GM21825 (cell line): ENCODE results near the gene UHRF1.

Source experiments
- ATAC-seq: cut with Tn5 transposase; IDR thresholded peaks from one replicate; pipeline ENCODE4 v1.9.1; 2021; ENCODE audit warnings: mild to moderate bottlenecking, moderate library complexity; ENCODE audit not compliant: unreplicated experiment

The UHRF1 gene

GRCh38 chr19:4986471-4986891 is 77.2 kb downstream of the UHRF1 start:
- no peak for ATAC-seq

- no peak for ATAC-seq
Measured at GRCh38 chr19:4987256-4987655, 78.0 kb downstream of the UHRF1 start.

GRCh38 chr19:4987692-4988370 is 78.5 kb downstream of the UHRF1 start:
- ATAC-seq, result no peak

GRCh38 chr19:4988770-4989251 is 79.5 kb downstream of the UHRF1 start:
- ATAC-seq, result no peak

GRCh38 chr19:4990306-4990705 is 81.0 kb downstream of the UHRF1 start:
- no peak for ATAC-seq

GRCh38 chr19:4991538-4991937 is 82.2 kb downstream of the UHRF1 start:
- ATAC-seq, result no peak

- no peak for ATAC-seq
Measured at GRCh38 chr19:4991996-4992698, 82.8 kb downstream of the UHRF1 start.

GRCh38 chr19:4993683-4994082 is 84.4 kb downstream of the UHRF1 start:
- ATAC-seq, result no peak

- ATAC-seq, result no peak
Measured at GRCh38 chr19:4996701-4997100, 87.4 kb downstream of the UHRF1 start.

- ATAC-seq, result no peak
Measured at GRCh38 chr19:4997297-4997696, 88.0 kb downstream of the UHRF1 start.

- no peak for ATAC-seq
Measured at GRCh38 chr19:5000120-5000611, 90.9 kb downstream of the UHRF1 start.

GRCh38 chr19:5001615-5002014 is 92.3 kb downstream of the UHRF1 start:
- no peak for ATAC-seq

GRCh38 chr19:5002143-5002542 is 92.8 kb downstream of the UHRF1 start:
- no peak for ATAC-seq

- ATAC-seq, result no peak
Measured at GRCh38 chr19:5003781-5004180, 94.5 kb downstream of the UHRF1 start.

GRCh38 chr19:5005096-5005495 is 95.8 kb downstream of the UHRF1 start:
- no peak for ATAC-seq

GRCh38 chr19:5006201-5006600 is 96.9 kb downstream of the UHRF1 start:
- no peak for ATAC-seq

GRCh38 chr19:5006821-5007220 is 97.5 kb downstream of the UHRF1 start:
- ATAC-seq, result no peak
